NCI-H2029 (cell line): ENCODE measurements around the gene DSCAM.

Experiments used
- DNase-seq: peaks from one replicate; lab custom pipeline; 2025; lab: John Stamatoyannopoulos, UW

Gene DSCAM

DNA sequence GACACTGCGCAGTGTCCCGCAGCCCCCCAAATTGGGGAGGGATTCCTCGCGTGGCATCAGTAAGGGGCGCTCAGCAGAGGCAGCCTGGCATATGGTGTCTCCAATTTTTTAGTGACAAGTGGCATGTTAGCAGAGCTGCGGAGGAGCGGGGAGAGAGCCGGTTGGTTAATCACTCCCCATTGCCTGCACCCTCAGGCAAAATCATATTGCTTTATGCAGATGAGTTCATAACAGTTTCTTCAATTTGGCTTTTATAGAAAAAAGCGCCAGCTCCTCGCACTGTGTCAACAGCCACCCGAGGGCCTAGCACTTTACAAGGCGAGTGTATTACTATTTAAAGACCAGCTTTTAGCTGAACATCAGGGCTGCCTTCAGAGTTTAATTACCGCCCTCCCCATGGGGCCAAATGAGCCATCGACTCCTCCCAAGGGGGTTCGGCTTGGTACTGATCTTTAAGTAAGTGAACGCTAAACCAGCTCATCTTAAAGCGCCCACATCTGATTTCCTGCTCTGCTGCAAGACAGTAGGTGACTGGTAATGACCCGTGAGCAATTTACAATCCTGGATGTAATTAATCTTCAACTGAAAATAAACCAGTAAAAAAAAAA, 298.9 kb downstream of the DSCAM start:
- DNase-seq: no peak

DNA sequence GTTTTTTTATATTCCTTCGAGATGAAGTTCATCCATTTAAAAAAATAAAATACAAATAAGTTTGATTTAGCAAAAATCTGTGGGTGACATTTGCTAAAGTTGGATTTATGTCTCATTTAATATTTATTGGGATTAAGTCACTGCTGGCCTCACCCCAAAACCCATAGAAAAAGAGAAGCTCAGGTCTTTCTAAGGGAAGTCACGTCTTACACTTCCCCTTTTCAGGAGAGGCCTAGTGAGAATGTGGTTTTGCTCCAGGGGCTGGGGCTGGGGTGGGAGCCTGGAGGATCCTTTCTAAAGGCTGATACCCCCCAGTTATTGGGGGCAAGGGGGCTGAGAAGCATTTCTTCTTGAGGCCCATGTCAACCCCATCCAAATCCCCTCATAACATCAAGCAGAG, 300.3 kb downstream of the DSCAM start:
- no peak for DNase-seq

- no peak for DNase-seq
Measured at GRCh38 chr21:40540216-40540615, 306.7 kb downstream of the DSCAM start.

DNA sequence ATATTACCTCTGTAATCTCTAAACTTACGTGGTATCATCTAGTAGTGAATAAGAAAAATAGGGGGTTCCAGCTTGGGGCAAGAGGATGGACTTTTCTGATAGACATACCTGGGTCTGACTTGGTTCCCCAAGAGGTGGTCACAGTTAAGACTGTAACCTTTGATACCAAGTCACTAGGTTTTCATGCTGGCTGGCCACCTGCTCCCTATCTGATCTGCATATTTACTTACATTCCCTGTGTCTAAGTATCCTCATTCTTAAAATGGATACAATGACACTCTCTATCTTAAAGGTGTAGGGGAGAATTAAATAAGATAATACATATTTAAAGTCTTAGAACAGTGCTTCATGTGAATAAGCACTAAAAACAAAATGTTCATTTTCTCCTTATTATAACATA, 312.1 kb downstream of the DSCAM start:
- DNase-seq: no peak

DNA sequence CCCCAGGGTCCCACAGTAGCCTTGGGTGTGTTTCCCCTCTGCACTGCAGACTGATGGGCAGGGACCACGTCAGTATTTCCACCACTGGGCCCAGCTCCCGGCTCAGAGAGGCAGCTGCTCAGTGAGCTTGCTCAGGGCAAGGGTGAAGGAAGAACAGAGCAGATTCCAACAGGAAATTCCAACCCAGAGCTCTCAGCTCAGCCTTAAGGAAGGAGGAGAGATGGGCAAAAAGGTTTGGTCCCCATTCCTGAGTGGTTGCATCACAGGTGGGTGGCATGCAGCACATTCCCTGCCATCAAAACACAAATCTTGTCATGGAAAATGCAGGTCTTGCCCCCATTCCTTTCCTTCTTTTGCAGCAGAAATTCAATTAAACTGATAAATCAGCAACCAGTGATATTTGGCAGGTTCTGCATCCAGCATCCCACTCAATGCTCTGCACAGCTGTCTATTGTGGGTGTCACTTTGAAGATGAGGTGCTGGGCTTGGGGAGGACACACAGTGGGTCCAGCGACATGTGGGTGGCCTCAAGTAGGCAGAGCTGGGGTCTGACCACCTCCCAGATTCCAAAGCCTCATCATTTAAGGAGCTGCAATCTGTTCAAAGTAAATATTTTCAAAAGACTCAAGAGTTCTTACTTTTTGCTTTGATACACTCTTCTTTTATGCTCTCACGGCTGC, 315.4 kb downstream of the DSCAM start:
- no peak for DNase-seq

DNA sequence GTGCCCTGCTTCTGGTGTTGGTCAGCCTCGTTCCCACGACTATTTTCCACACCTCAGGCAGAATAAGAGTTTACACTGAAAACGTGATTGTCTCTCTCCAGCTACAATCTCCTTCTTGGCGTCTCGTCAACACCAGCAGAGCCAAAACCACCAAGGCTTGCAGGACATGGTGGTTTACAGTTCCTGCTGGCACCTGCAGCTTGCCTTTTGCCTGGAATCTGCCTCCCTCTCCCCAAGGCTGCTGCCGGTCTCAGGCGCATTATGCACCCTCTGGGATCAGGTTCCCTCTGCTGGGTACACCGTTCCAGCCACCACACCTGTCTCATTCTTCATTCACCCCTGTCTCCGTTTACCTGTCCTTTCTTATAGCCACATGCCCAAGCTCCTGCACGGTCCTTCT, 315.9 kb downstream of the DSCAM start:
- DNase-seq: no peak

- no peak for DNase-seq
Measured at GRCh38 chr21:40517646-40518045, 329.3 kb downstream of the DSCAM start.

DNA sequence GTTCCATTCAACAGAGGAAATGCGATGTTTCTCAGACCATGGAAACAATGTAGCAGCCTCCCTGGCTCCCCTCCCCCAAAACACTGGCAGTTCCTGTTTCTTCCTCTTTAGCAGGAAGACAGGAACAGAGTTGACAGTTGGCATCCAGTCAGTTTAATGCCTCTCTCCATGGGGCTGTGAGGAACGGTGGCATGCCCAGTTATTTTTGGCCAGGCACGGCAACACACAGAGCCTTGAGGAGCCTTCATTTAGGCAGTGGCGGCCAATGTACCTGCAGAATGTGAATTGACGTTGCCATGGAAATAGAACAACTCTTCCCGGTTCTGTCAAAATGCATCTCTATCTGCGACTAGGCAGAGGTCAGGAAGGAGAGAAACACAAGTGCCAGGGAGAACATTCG, 330.6 kb downstream of the DSCAM start:
- DNase-seq: peak; percentile 11

- DNase-seq: no peak
Measured at GRCh38 chr21:40512590-40512989, 334.4 kb downstream of the DSCAM start.

- no peak for DNase-seq
Measured at GRCh38 chr21:40507978-40508377, 339.0 kb downstream of the DSCAM start.

DNA sequence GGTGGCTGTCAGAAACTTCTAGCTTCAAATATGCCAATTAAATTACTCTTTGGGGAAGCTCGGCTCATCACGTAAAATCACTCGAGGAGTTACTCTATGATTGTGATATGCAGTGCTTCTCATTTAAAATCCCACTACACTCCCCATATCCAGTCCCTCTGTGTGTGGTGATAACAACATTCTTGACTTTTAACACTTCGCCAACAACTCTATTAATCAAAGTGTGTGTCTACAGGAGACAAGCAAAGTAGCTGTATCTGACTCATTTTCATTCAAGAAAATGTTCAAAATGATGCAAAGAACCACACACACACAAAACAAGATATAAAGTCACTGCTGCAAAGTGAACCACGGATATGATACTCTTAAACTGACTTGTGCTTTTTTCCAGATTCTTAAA, 341.3 kb downstream of the DSCAM start:
- no peak for DNase-seq

DNA sequence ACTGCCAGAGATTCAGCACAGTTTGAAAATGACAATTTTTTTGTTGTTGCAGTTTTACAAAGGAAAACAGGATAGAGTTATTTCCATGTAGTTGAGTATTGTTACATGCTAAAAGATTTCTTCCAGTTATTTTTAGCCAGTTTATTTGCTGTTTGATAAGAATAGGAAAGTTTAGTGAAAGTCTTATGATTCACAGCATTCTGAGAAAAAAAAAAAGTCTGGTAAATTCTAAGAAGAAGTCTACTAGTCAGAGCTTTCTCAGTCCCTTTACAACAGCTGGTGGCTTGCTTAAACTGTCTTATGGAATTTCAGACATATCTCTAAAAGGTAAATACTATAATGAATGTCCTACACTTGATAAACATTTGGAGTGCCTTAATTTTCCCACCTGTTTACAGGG, 341.7 kb downstream of the DSCAM start:
- DNase-seq: no peak

GRCh38 chr21:40504825-40505224, 342.1 kb downstream of the DSCAM start:
- DNase-seq: no peak

DNA sequence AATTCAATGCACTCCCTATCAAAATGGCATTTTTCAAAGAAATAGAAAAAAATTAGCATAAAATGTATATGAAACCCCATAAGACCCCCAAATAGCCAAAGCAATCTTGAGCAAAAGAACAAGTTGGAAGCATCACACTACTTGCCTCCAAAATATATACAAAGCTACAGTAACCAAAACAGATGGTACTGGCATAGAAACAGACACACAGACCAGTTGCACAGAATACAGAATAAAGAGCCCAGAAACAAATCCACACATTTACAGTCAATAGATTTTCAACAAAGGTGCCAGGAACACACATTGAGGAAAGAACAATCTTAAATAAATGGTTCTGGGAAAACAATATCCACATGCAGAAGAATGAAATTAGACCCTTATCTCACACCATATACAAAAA, 350.8 kb downstream of the DSCAM start:
- no peak for DNase-seq

- DNase-seq: no peak
Measured at GRCh38 chr21:40490408-40490807, 356.6 kb downstream of the DSCAM start.

GRCh38 chr21:40489001-40489400, 358.0 kb downstream of the DSCAM start:
- DNase-seq: no peak

DNA sequence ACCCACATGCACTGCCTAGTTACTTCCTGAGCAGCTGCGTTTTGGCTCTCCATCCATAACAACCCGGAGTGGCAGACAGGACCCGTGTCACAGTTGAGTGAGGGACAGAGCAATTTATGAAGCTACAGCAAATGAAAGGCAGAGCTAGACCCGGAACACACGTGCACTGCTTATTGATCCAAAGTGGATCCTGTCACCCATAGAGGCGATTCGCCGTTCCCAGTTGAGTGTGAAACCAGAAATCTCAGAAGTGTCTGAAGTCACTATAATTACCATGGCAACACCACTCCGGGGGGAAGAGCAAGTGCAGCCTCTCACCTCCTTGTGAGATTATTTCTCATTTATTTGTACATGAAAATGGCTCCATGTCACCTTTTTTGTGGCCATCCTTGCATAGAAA, 365.2 kb downstream of the DSCAM start:
- DNase-seq: no peak

- no peak for DNase-seq
Measured at GRCh38 chr21:40474513-40474912, 372.4 kb downstream of the DSCAM start.

DNA sequence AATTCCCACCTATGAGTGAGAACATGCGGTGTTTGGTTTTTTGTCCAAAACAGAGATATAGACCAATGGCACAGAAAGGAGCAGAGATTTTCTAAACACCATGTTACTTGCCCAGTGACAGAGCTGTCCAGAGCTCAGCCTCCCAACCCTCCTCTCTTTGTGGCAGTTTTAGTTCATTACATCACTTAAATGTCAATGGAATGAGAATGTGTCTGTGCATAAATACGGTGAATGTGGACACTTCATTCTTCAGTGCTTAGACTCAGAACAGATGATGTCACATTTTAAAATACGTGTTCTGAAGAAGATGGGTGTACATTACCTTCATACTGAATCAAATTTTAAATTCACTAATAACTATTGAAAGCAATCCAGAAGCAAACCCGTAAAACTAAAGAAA, 374.9 kb downstream of the DSCAM start:
- no peak for DNase-seq

DNA sequence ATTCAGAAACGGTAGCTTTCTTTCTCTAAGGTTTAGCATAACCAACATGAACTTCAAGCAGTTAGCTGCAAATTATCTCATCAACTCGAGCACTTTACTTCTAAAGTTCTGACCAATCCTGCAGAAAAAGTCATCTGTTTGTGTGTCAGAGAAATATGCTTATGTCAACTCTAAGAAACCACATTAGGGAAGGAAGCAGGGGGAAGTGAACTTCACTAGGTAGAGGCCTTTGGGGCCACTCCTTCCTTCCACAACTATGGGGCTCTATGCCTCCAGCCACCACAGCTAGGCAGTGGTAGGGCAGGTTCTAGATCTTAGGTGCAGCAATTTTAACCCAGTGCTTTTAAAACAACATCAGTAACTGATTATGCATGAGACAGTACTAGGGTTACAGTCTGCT, 375.9 kb downstream of the DSCAM start:
- no peak for DNase-seq

DNA sequence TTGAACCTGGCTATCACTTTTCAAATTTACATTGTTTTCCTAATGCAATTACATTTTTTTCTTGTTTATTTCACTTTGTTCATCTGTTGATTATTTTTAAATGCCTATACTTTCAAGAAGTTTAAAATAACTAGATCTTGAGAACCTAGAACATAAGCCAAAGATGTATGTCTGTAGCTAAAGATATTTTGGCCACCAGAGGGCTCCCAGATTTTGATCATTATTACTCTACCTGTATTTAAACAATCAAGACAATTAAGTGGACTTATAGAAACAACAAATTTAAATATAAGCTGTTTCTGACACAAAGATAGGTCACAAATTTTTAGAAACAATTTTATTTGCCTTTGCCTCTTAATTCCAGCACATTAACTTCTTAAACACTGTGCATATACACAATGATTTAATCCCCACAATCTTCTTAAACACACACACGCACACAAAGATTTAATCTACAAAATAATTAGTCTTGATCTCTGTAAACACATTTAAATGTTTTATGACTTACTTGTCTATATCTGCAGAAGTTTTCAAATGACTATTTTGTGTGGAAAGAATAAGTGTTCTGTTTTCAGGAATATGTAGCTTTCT, 380.0 kb downstream of the DSCAM start:
- peak; percentile 9 for DNase-seq

DNA sequence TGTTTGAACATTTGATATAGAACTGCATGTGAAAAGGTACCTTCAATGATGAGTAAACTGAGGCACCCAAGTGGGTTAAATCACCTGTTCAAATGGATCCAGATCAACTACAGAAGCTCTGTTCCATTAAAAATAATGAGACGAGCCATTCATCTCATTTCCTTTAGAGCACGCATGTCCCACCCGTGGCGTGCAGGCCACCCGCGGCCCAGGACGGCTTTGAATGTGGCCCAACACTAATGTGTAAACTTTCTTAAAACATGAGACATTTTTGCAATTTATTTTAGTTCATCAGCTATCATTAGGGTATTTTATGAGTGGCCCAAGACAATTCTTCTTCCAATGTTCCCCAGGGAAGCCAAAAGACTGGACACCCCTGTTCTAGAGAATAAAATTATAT, 381.6 kb downstream of the DSCAM start:
- DNase-seq: no peak

DNA sequence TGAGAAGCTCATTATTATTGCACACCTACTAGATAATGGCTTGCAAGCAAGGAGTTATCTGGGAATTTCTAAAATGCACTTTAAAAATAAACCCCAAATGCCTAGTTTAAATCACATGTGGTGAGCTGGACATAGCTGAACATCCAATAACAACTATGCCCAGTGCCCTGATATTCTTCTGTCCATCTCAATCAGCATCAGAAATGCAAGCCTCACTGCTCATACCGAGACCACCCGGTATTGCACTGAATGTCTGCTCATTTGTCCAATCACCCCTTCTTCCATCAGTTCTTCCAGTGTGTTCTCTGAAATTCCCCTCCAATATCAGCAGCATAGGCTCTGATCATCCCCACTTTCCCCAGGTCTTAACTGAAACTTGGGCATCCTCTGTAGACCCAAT, 383.8 kb downstream of the DSCAM start:
- no peak for DNase-seq

GRCh38 chr21:40461008-40461407, 385.9 kb downstream of the DSCAM start:
- DNase-seq: no peak
